Stimulated activated CD4-positive, alpha-beta T cell treated with anti-CD3 and anti-CD28 coated beads, Interleukin-1b, Interleukin-23, amount 100 ng/mL, for 1 hour (primary cell): Measurements from ENCODE around the gene CNFN.
A peak's percentile ranks its signal among the peaks of the same experiment; 100 is the strongest.

Experiments used
- DNase-seq, 2 donors: peaks; one replicate each; pipeline ENCODE4 v3.0.0-alpha.2; 2020; ENCODE audit warnings: low read depth in 2 of 2

The CNFN gene

GRCh38 chr19:42409477-42409876 lies 19.4 kb upstream of the CNFN start:
- no peak for DNase-seq

DNA sequence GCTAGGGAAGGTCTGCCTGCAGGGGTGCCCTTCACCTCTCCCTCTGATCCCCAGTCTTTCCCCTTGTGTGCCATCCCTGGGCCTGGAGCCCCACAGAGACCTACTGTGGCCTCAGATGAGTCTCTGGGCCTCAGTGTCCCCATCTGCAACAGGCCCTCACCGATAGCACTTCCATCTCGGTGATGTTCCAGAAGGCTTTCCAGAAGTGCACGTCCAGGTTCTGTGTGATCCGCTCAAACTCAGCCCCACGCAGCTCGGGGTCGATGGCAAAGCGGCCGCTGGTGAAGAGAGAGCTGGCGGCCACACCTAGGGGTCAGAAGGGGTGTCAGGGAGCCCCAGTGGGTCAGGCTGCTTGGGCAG lies 17.7 kb upstream of the CNFN start:
- DNase-seq = no peak

GRCh38 chr19:42407085-42407815 lies 17.2 kb upstream of the CNFN start:
- no peak for DNase-seq

DNA sequence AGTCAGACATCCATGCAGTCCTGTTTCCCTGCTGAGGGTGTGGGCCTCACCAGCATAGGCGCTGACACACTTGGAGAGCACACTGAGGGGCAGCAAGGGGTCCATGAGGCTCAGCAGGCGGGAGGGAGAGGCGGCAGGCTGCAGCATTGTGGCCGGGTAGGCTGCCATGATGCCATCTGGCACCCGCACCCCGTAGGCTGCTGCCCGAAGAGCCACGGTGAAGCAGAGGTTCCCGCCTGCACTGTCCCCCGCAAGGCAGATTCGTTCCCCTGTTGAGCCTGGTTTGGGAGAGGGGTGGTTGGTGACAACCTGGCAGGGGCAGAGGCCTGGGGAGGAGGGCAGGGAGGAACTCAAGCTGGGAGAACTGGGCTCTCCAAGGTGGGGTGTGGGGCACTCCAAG lies 16.0 kb upstream of the CNFN start:
- no peak for DNase-seq

- DNase-seq = no peak
Measured at GRCh38 chr19:42403586-42403985, 13.5 kb upstream of the CNFN start.

- DNase-seq = no peak
Measured at GRCh38 chr19:42402376-42403116, 12.4 kb upstream of the CNFN start.

DNA sequence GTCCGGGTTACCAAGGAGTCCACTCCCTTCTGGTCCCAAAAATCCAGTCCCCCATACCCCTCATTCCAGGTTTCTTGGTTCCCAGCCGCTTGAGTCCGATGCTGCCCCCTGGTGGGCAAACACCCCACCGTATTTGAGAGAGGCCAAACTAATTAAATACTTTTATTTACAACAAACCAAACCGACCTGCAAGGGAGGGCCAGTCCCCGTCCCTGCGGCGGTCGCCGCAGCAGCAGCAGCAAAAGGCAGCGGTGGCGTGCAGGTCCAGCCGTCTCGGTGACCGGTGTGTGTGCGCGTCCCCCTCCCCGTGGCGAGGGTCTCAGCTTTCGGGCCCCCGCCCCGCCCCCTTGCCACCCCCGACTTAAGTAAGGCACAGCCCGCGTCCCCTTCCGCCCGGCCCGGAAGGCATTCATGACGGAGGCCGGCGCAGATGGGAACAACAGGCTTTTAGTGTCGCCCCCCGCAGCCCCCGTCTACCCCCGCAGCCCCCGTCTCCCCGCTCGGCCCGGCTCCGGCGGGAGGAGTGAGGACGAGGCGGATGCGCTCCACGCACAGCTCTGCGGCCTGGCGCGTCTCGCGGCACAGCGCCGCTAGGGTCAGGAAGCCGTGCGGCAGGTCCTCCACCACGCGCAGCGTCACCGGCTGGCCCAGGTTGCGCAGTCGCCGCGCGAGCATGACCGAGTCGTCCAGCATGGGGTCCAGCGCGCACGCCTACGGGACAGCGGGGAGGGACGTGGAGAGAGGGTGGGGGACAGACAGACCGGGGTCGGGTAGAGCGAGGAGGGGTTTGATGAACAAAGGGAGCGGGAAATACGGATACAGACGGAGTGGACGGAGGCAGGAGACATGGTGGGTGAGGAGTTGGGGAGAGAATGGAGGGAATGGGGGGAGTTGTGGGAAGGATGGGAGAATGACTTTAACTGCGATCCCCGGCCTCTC lies 11.5 kb upstream of the CNFN start:
- peak; percentile 57 to 72 for DNase-seq

GRCh38 chr19:42400404-42400803 lies 10.3 kb upstream of the CNFN start:
- no peak for DNase-seq

DNA sequence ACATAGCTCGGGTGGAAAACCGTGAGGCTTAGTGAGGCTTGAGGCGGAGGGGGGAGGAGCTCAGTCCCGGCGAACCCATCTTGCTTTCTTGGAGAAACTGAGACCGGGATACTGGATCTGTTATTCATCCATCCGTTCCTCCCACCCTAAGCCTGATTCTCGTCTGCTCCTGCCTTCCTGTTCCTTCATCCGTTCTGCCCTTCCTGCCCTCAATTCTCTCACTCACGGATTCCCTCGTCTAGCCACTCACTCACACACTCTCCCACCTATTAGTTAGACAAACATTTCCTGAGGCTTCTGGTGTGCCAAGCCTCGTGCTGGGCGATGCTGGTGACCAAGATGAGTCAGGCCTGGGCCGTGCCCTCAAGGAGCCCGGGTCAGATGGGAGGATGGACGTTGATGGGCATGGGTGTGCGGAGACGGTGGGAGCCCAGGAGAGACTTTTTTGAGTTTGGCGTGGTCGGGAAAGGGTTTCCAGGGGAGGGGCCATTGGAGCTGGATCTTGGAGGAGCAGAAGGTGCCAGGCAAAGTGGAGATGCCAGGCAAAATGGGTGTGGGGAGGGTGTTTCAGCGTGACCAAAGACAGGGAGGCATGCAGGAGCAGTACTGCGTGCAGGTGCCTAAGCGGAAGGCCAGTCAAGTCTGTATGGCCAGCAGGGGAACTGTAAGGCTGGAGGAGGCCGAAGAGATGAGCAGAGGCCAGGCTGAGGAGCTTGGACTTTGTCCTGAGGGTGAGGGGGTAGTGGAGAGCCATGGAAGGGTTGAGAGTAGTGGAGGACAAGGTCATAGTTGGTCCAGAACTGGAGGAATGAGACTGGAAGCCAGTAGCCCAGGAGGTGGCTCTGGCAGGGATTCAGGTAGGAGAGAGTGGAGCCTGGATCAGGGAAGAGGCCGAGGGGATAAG lies 7.4 kb upstream of the CNFN start:
- DNase-seq = no peak

- DNase-seq = peak; percentile 82 to 89
Measured at GRCh38 chr19:42396381-42397262, 6.5 kb upstream of the CNFN start.

DNA sequence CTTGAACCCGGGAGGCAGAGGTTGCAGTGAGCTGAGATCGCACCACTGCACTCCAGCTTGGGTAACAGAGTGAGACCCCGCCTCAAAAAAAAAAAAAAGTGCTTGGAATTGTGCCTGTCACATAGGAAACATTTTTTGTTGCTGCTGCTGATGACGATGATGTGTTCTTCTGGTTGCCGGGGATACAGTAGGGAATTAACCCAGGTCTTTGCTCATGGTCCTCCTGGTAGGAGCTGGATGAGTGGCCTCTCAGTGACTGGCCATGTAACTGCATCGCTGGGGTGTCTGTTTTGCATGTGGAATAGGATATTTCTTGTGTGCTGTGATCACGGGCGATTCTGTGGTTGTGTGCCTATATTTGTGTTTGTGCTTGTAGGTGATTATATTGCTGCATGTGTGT lies 4.7 kb upstream of the CNFN start:
- DNase-seq = no peak

DNA sequence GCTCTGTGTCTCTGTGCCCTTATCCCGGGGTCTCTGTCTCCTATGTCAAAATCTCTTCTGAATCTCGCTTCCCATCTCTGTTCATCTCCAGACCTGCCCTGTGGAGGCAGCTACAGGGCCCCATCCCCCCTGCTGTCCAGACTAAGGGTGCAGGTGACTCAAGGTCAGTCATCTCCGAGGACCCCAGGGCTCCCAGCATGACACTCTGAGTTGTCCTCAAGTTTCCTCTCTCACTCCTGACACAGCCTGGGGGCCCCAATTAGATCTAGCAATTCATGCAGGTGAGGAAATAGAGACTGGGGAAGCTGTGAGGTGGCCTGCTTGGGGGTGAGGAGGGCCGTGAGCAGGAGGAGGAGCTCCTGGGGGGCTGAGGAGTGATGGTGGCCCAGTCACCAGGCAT lies 2.1 kb upstream of the CNFN start:
- no peak for DNase-seq

DNA sequence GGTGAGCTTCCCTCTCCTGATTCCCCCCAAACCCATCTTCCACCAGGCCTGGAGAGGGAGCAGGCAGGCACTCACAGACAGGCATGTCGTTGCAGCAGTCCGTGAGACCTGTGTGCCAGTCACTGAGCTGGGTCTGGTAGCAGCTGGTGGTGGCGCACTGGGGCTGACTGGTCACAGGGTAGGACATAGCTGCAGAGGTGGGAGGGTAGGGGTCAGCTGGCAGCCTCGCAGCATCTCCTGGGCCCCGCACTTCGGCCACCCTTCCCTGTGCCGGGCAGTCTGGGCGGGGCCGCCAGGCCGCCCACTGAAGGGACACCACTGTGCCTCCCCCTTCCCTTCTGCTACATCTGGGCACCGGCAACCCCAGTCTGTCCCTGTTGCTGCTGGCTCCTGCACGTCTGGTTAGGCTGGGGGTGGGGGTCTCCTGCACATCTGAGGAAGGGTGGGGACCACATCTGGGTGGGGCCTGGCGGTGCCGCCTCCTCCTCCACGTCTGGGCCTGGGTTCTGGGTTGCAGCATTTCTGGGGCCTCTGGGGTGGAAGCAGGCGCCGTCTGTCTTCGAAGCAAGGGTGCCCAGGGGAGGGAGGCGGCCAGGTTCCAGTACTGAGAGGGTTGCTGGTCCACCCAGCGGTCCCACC lies 1.1 kb downstream of the CNFN start:
- DNase-seq = no peak

- DNase-seq = peak; percentile 22 to 50
Measured at GRCh38 chr19:42386974-42387707, 3.0 kb downstream of the CNFN start.

- no peak for DNase-seq
Measured at GRCh38 chr19:42380155-42380554, 9.9 kb downstream of the CNFN start.

- no peak for DNase-seq
Measured at GRCh38 chr19:42378225-42379215, 11.6 kb downstream of the CNFN start.

DNA sequence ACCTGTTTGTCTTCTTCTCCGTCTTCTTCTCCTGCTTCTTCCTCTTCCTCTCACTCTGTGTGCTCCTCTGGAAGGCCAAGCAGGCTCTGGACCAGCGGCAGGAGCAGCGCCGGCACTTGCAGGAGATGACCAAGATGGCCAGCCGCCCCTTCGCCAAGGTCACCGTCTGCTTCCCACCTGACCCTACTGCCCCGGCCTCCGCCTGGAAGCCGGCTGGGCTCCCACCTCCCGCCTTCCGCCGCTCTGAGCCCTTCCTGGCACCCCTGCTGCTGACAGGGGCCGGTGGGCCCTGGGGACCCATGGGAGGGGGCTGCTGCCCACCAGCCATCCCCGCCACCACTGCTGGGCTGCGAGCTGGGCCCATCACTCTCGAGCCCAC lies 13.9 kb downstream of the CNFN start:
- DNase-seq = no peak
